GM20000 (cell line): ENCODE data around the gene UBE2G1.
A peak's percentile ranks its signal among the peaks of the same experiment; 100 is the strongest.

ENCODE experiments used
- DNase-seq: peaks from one replicate; pipeline ENCODE4 v3.0.0; 2012; ENCODE audit warnings: low spot score
- CTCF ChIP-seq: IDR thresholded peaks from 2 replicates; pipeline ENCODE4 v1.5.1; 2012; ENCODE audit warnings: mild to moderate bottlenecking, control low read depth; ENCODE audit errors: extremely low read depth, missing control alignments

Gene UBE2G1

GRCh38 chr17:4331614-4332013 lies 34.9 kb downstream of the UBE2G1 start:
- TF ChIP-seq CTCF, result no peak
- peak; percentile 43 for DNase-seq

- TF ChIP-seq CTCF, result no peak
- no peak for DNase-seq
Observed at GRCh38 chr17:4329838-4330237, 36.6 kb downstream of the UBE2G1 start.

- TF ChIP-seq CTCF, result no peak
- DNase-seq, result no peak
Observed at GRCh38 chr17:4327606-4328005, 38.9 kb downstream of the UBE2G1 start.

GRCh38 chr17:4326608-4327007 lies 39.9 kb downstream of the UBE2G1 start:
- DNase-seq, result no peak

GRCh38 chr17:4326112-4326511 lies 40.4 kb downstream of the UBE2G1 start:
- TF ChIP-seq CTCF, result no peak
- no peak for DNase-seq

More at GRCh38 chr17:4326608-4327007, 39.9 kb downstream of the UBE2G1 start:
- no peak for TF ChIP-seq CTCF

GRCh38 chr17:4324463-4324862 lies 42.0 kb downstream of the UBE2G1 start:
- DNase-seq, result no peak
- TF ChIP-seq CTCF, result no peak

- DNase-seq, result no peak
- no peak for TF ChIP-seq CTCF
Observed at GRCh38 chr17:4319221-4319620, 47.3 kb downstream of the UBE2G1 start.

GRCh38 chr17:4318596-4318995 lies 47.9 kb downstream of the UBE2G1 start:
- TF ChIP-seq CTCF, result no peak
- no peak for DNase-seq
